RPMI8226 (cell line): Measurements from ENCODE around the gene LUM.
A peak's percentile ranks its signal among the peaks of the same experiment; 100 is the strongest.
"Not testable (repeated sequence)": the region's sequence is repeated elsewhere in the genome, so short reads cannot be mapped to it uniquely, and the experiment has no call there.

Experiments used
- DNase-seq: peaks from one replicate; pipeline ENCODE4 v3.0.0-alpha.2; 2015

Gene LUM

GRCh38 chr12:91109581-91110310 lies 1.5 kb downstream of the LUM start:
- DNase-seq: no peak

GRCh38 chr12:91109148-91109564 lies 2.1 kb downstream of the LUM start:
- peak; percentile 59 for DNase-seq

GRCh38 chr12:91108196-91108755 lies 3.0 kb downstream of the LUM start:
- DNase-seq: no peak

GRCh38 chr12:91106283-91106682 lies 5.0 kb downstream of the LUM start:
- no peak for DNase-seq

- no peak for DNase-seq
These were observed 5.5 kb downstream of the LUM start for GRCh38 chr12:91105807-91106206.

- DNase-seq: no peak
These were observed 6.4 kb downstream of the LUM start for GRCh38 chr12:91104812-91105466.

- DNase-seq: no peak
These were observed 7.7 kb downstream of the LUM start for GRCh38 chr12:91103624-91104023.

- no peak for DNase-seq
These were observed 8.2 kb downstream of the LUM start for GRCh38 chr12:91103101-91103500.

GRCh38 chr12:91100906-91101305 lies 10.4 kb downstream of the LUM start:
- no peak for DNase-seq

- DNase-seq: no peak
These were observed 11.5 kb downstream of the LUM start for GRCh38 chr12:91099836-91100235.

GRCh38 chr12:91099341-91099740 lies 12.0 kb downstream of the LUM start:
- no peak for DNase-seq

GRCh38 chr12:91098941-91099340 lies 12.4 kb downstream of the LUM start:
- no peak for DNase-seq

- no peak for DNase-seq
These were observed 12.8 kb downstream of the LUM start for GRCh38 chr12:91098461-91098860.

GRCh38 chr12:91094957-91095356 lies 16.3 kb downstream of the LUM start:
- no peak for DNase-seq

GRCh38 chr12:91094032-91094662 lies 17.1 kb downstream of the LUM start:
- no peak for DNase-seq

GRCh38 chr12:91093341-91093740 lies 18.0 kb downstream of the LUM start:
- no peak for DNase-seq

GRCh38 chr12:91091916-91092715 lies 19.2 kb downstream of the LUM start:
- no peak for DNase-seq

- not testable (repeated sequence) for DNase-seq
These were observed 21.3 kb downstream of the LUM start for GRCh38 chr12:91089953-91090352.

GRCh38 chr12:91080041-91080440 lies 31.3 kb downstream of the LUM start:
- no peak for DNase-seq

GRCh38 chr12:91078501-91078900 lies 32.8 kb downstream of the LUM start:
- no peak for DNase-seq

GRCh38 chr12:91077228-91077954 lies 33.9 kb downstream of the LUM start:
- DNase-seq: no peak

GRCh38 chr12:91074851-91075250 lies 36.4 kb downstream of the LUM start:
- no peak for DNase-seq
